Right renal cortex interstitium (tissue), 3 donors: ENCODE results near the gene CPSF4. TPM values are rescaled to one million over a fixed set of nuclear protein-coding genes. Genes with fewer than 3 reads are reported as not detected.
A peak's percentile ranks its signal among the peaks of the same experiment; 100 is the strongest.
"Not testable (repeated sequence)": the region's sequence is repeated elsewhere in the genome, so short reads cannot be mapped to it uniquely, and the experiment has no call there.

Experiments
- DNase-seq, 3 donors: peaks; one replicate each; pipeline ENCODE4 v3.0.0-alpha.2; 2013; ENCODE audit warnings: low read depth in 3 of 3, low spot score in 2 of 3
- polyA plus RNA-seq, 3 donors: library from polyadenylated mRNA; unstranded; fragments of 120-200 nt; gene quantifications; one replicate each; pipeline ENCODE4 v1.2.1, GENCODE V29; 2013; ENCODE audit not compliant: insufficient read length in 3 of 3

The CPSF4 gene
- polyA plus RNA-seq, 3 donors: 26.8 to 27.8 (median 26.9) TPM

GRCh38 chr7:99407872-99408378 lies 30.8 kb upstream of the CPSF4 start:
- DNase-seq: peak in 1 of 3 donors; percentile 7

- DNase-seq: peak; percentile 87 to 97 (median 92)
These were observed 30.2 kb upstream of the CPSF4 start, which contains the start of the genes BUD31 and PDAP1 for GRCh38 chr7:99408379-99409191. TSS of gene BUD31 (plus strand) at chr7:99408969. CDS start at chr7:99411093, 2,124 bp downstream. TSS of gene PDAP1 (minus strand) at chr7:99408597. CDS start at chr7:99408548, 49 bp downstream.

- DNase-seq: no peak
These were observed 29.6 kb upstream of the CPSF4 start for GRCh38 chr7:99409192-99409572.

- DNase-seq: no peak
These were observed 28.9 kb upstream of the CPSF4 start for GRCh38 chr7:99409806-99410205.

- DNase-seq: no peak
These were observed 28.1 kb upstream of the CPSF4 start for GRCh38 chr7:99410635-99411034.

GRCh38 chr7:99415513-99416127 lies 23.1 kb upstream of the CPSF4 start:
- DNase-seq: not testable (repeated sequence)

GRCh38 chr7:99418260-99418659 lies 20.5 kb upstream of the CPSF4 start:
- no peak for DNase-seq

GRCh38 chr7:99419323-99420021 lies 19.3 kb upstream of the CPSF4 start:
- DNase-seq: no peak

- no peak for DNase-seq
These were observed 18.5 kb upstream of the CPSF4 start for GRCh38 chr7:99420213-99420612.

GRCh38 chr7:99420986-99421385 lies 17.8 kb upstream of the CPSF4 start:
- DNase-seq: no peak

GRCh38 chr7:99422186-99422585 lies 16.6 kb upstream of the CPSF4 start:
- DNase-seq: no peak

- no peak for DNase-seq
These were observed 16.1 kb upstream of the CPSF4 start for GRCh38 chr7:99422625-99423024.

GRCh38 chr7:99424932-99425730 lies 13.6 kb upstream of the CPSF4 start:
- no peak for DNase-seq

- DNase-seq: no peak
These were observed 9.7 kb upstream of the CPSF4 start for GRCh38 chr7:99428972-99429566.

- DNase-seq: no peak
These were observed 9.0 kb upstream of the CPSF4 start for GRCh38 chr7:99429756-99430155.

- DNase-seq: not testable (repeated sequence)
These were observed 6.8 kb upstream of the CPSF4 start for GRCh38 chr7:99431756-99432540.

- no peak for DNase-seq
These were observed 5.6 kb upstream of the CPSF4 start for GRCh38 chr7:99433158-99433557.

- DNase-seq: no peak
These were observed 684 bp upstream of the CPSF4 start for GRCh38 chr7:99437946-99438572.

GRCh38 chr7:99440195-99440594 lies 1.5 kb downstream of the CPSF4 start:
- no peak for DNase-seq
